BLaER1 treated with 17β-estradiol and CSF1 and Interleukin-3, amounts not matched to agents 10 nM and 100 nM (cell line): ENCODE data around the gene ZSCAN21.

Experiments used
- H3K27ac ChIP-seq, 11 experiments: shearing (Covaris generic); formaldehyde crosslinking; 2 replicates each; pipeline ENCODE4 v1.8.1; 2022
- H3K27me3 ChIP-seq, 11 experiments: shearing (Covaris generic); formaldehyde crosslinking; 2 replicates each; pipeline ENCODE4 v1.8.1; 2022
- H3K36me3 ChIP-seq, 11 experiments: shearing (Covaris generic); formaldehyde crosslinking; 2 replicates each; pipeline ENCODE4 v1.8.1; 2022
- H3K4me1 ChIP-seq, 10 experiments: shearing (Covaris generic); formaldehyde crosslinking; 2 replicates each; pipeline ENCODE4 v1.8.1; 2022
- H3K4me2 ChIP-seq, 11 experiments: shearing (Covaris generic); formaldehyde crosslinking; 2 replicates each; pipeline ENCODE4 v1.8.1; 2022
- H3K4me3 ChIP-seq, 10 experiments: shearing (Covaris generic); formaldehyde crosslinking; 2 replicates each; pipeline ENCODE4 v1.8.1; 2022
- H3K9ac ChIP-seq, 11 experiments: shearing (Covaris generic); formaldehyde crosslinking; 2 replicates each; pipeline ENCODE4 v1.8.1; 2022
- H3K9me3 ChIP-seq, 11 experiments: shearing (Covaris generic); formaldehyde crosslinking; replicated peaks in 1 of 11; 2 replicates each; pipeline ENCODE4 v1.8.1; 2022
- H4K20me1 ChIP-seq, 11 experiments: shearing (Covaris generic); formaldehyde crosslinking; 2 replicates each; pipeline ENCODE4 v1.8.1; 2022
- Cebpa-rat ChIP-seq, 11 experiments: shearing (Covaris generic); IDR thresholded peaks; 2 replicates each; pipeline ENCODE4 v1.8.1; 2022

Gene ZSCAN21

GRCh38 chr7:100023526-100023925, 26.0 kb upstream of the ZSCAN21 start:
- peak overlapping the region in 1 of 11 experiments; percentile 11; a peak in 1 of 22 replicates for H3K9ac ChIP-seq
- H3K27me3 ChIP-seq, result no peaks in the 10 kb centered on the region
- no peak overlapping the region for H3K4me2 ChIP-seq
- H3K4me1 ChIP-seq, result peaks cover 0 to 9% (median 0%) of the 10 kb centered on the region in 10 experiments; a peak in 6 of 20 replicates
- no peaks in the 10 kb centered on the region for H3K9me3 ChIP-seq
- H3K36me3 ChIP-seq, result peaks cover 90 to 100% (median 97%) of the 10 kb centered on the region in 11 experiments
- H3K4me3 ChIP-seq, result no peak overlapping the region
- no peak for TF ChIP-seq Cebpa-rat (IDR thresholded peaks at IDR 0.05)
- H4K20me1 ChIP-seq, result peaks cover 50 to 73% (median 67%) of the 10 kb centered on the region in 11 experiments
- no peak overlapping the region for H3K27ac ChIP-seq

GRCh38 chr7:100024020-100024619, 25.5 kb upstream of the ZSCAN21 start:
- H3K4me3 ChIP-seq, result no peak overlapping the region
- H3K27me3 ChIP-seq, result no peaks in the 10 kb centered on the region
- no peak overlapping the region for H3K27ac ChIP-seq
- peak overlapping the region in 1 of 11 experiments; percentile 11; a peak in 1 of 22 replicates for H3K9ac ChIP-seq
- peaks cover 44 to 67% (median 61%) of the 10 kb centered on the region in 11 experiments for H4K20me1 ChIP-seq
- H3K9me3 ChIP-seq, result no peaks in the 10 kb centered on the region
- peaks cover 0 to 3% (median 0%) of the 10 kb centered on the region in 10 experiments; a peak in 3 of 20 replicates for H3K4me1 ChIP-seq
- no peak overlapping the region for H3K4me2 ChIP-seq
- H3K36me3 ChIP-seq, result peaks cover 90 to 100% (median 96%) of the 10 kb centered on the region in 11 experiments
- TF ChIP-seq Cebpa-rat (IDR thresholded peaks at IDR 0.05), result no peak

- Histone ChIP-seq H3K4me1 (no peaks in the 10 kb centered on the region), H3K27me3 (no peaks in the 10 kb centered on the region), H4K20me1 (peaks cover 15 to 53% (median 33%) of the 10 kb centered on the region in 11 experiments; a peak in 20 of 22 replicates), H3K36me3 (peaks cover 98 to 100% (median 99%) of the 10 kb centered on the region in 11 experiments), H3K4me2 (no peak overlapping the region), H3K9ac (no peak overlapping the region), H3K27ac (no peak overlapping the region), H3K9me3 (no peaks in the 10 kb centered on the region), H3K4me3 (no peak overlapping the region)
- no peak for TF ChIP-seq Cebpa-rat (IDR thresholded peaks at IDR 0.05)
Observed at GRCh38 chr7:100027197-100027596, 22.4 kb upstream of the ZSCAN21 start.

- no peaks in the 10 kb centered on the region; a peak in 1 of 22 replicates for H3K9me3 ChIP-seq
- no peaks in the 10 kb centered on the region for H3K4me1 ChIP-seq
- H3K27me3 ChIP-seq, result no peaks in the 10 kb centered on the region
- H3K27ac ChIP-seq, result no peak overlapping the region
- H3K4me2 ChIP-seq, result no peak overlapping the region
- H4K20me1 ChIP-seq, result peaks cover 0 to 39% (median 24%) of the 10 kb centered on the region in 11 experiments; a peak in 14 of 22 replicates
- no peak overlapping the region for H3K4me3 ChIP-seq
- TF ChIP-seq Cebpa-rat (IDR thresholded peaks at IDR 0.05), result no peak
- H3K9ac ChIP-seq, result no peak overlapping the region
- H3K36me3 ChIP-seq, result peaks cover 97 to 100% (median 99%) of the 10 kb centered on the region in 11 experiments
Observed at GRCh38 chr7:100029596-100029995, 20.0 kb upstream of the ZSCAN21 start.

- H3K4me1 ChIP-seq, result no peaks in the 10 kb centered on the region
- peaks cover 0 to 36% (median 17%) of the 10 kb centered on the region in 11 experiments; a peak in 14 of 22 replicates for H4K20me1 ChIP-seq
- no peaks in the 10 kb centered on the region for H3K27me3 ChIP-seq
- H3K4me2 ChIP-seq, result no peak overlapping the region
- H3K9me3 ChIP-seq, result no peaks in the 10 kb centered on the region; a peak in 1 of 22 replicates
- no peak overlapping the region for H3K4me3 ChIP-seq
- H3K9ac ChIP-seq, result no peak overlapping the region
- H3K27ac ChIP-seq, result no peak overlapping the region
- TF ChIP-seq Cebpa-rat (IDR thresholded peaks at IDR 0.05), result no peak
- peaks cover 90 to 100% (median 100%) of the 10 kb centered on the region in 11 experiments for H3K36me3 ChIP-seq
Observed at GRCh38 chr7:100033526-100033925, 16.0 kb upstream of the ZSCAN21 start.

GRCh38 chr7:100034871-100035510, 14.6 kb upstream of the ZSCAN21 start:
- no peaks in the 10 kb centered on the region; a peak in 1 of 22 replicates for H3K9me3 ChIP-seq
- H3K36me3 ChIP-seq, result peaks cover 76 to 89% (median 87%) of the 10 kb centered on the region in 11 experiments
- H3K4me2 ChIP-seq, result no peak overlapping the region
- no peaks in the 10 kb centered on the region for H3K27me3 ChIP-seq
- no peak overlapping the region for H3K27ac ChIP-seq
- H3K4me1 ChIP-seq, result 0 out of 20 replicates have a peak, but pooled peaks cover 0 to under 1% (median 0%) of the 10 kb centered on the region in 10 experiments
- H3K9ac ChIP-seq, result no peak overlapping the region
- H4K20me1 ChIP-seq, result peaks cover 0 to 33% (median 11%) of the 10 kb centered on the region in 11 experiments; a peak in 11 of 22 replicates
- TF ChIP-seq Cebpa-rat (IDR thresholded peaks at IDR 0.05), result no peak
- no peak overlapping the region for H3K4me3 ChIP-seq

GRCh38 chr7:100035876-100036275, 13.7 kb upstream of the ZSCAN21 start:
- H3K4me2 ChIP-seq, result no peak overlapping the region
- H3K27ac ChIP-seq, result no peak overlapping the region
- peaks cover 67 to 81% (median 78%) of the 10 kb centered on the region in 11 experiments for H3K36me3 ChIP-seq

GRCh38 chr7:100038326-100038725, 11.2 kb upstream of the ZSCAN21 start:
- Histone ChIP-seq H3K27ac (no peak overlapping the region), H3K4me3 (no peak overlapping the region), H3K9me3 (no peaks in the 10 kb centered on the region; a peak in 1 of 22 replicates), H3K4me1 (peaks cover 0 to 16% (median 10%) of the 10 kb centered on the region in 10 experiments; a peak in 16 of 20 replicates), H4K20me1 (peaks cover 0 to 25% (median 8%) of the 10 kb centered on the region in 11 experiments; a peak in 8 of 22 replicates), H3K9ac (no peak overlapping the region), H3K27me3 (no peaks in the 10 kb centered on the region), H3K36me3 (peaks cover 43 to 57% (median 54%) of the 10 kb centered on the region in 11 experiments), H3K4me2 (no peak overlapping the region)
- no peak for TF ChIP-seq Cebpa-rat (IDR thresholded peaks at IDR 0.05)

More at GRCh38 chr7:100035876-100036275, 13.7 kb upstream of the ZSCAN21 start:
- Histone ChIP-seq H4K20me1 (peaks cover 0 to 26% (median 10%) of the 10 kb centered on the region in 11 experiments; a peak in 10 of 22 replicates), H3K27me3 (no peaks in the 10 kb centered on the region), H3K4me3 (no peak overlapping the region), H3K9me3 (no peaks in the 10 kb centered on the region; a peak in 1 of 22 replicates), H3K9ac (no peak overlapping the region), H3K4me1 (peaks cover 0 to 9% (median 6%) of the 10 kb centered on the region in 10 experiments; a peak in 16 of 20 replicates)
- no peak for TF ChIP-seq Cebpa-rat (IDR thresholded peaks at IDR 0.05)

GRCh38 chr7:100040575-100040974, 9.0 kb upstream of the ZSCAN21 start:
- H3K27ac ChIP-seq, result no peak overlapping the region; a peak in 1 of 22 replicates
- no peak for TF ChIP-seq Cebpa-rat (IDR thresholded peaks at IDR 0.05)
- H3K27me3 ChIP-seq, result no peaks in the 10 kb centered on the region
- no peak overlapping the region for H3K4me3 ChIP-seq
- H3K4me1 ChIP-seq, result peaks cover 14 to 30% (median 24%) of the 10 kb centered on the region in 10 experiments; a peak in 19 of 20 replicates
- H3K36me3 ChIP-seq, result peaks cover 20 to 34% (median 31%) of the 10 kb centered on the region in 11 experiments
- peaks cover 0 to 8% (median 0%) of the 10 kb centered on the region in 11 experiments; a peak in 4 of 22 replicates for H4K20me1 ChIP-seq
- H3K9ac ChIP-seq, result peak overlapping the region in 2 of 11 experiments; percentile 4 to 19; a peak in 2 of 22 replicates
- no peaks in the 10 kb centered on the region for H3K9me3 ChIP-seq
- H3K4me2 ChIP-seq, result peak overlapping the region in 6 of 11 experiments; percentile 1 to 40 (median 13); a peak in 4 of 22 replicates
